22Rv1 (cell line): ENCODE results near the gene AP5B1.

Experiments
- CTCF ChIP-seq: fragments of 450-650 bp; IDR thresholded peaks from 2 replicates; pipeline ENCODE4 v1.5.1; 2017; ENCODE audit warnings: mild to moderate bottlenecking
- ZFX ChIP-seq: fragments of 450-650 bp; IDR thresholded peaks from 2 replicates; pipeline ENCODE4 v1.6.1; 2017; ENCODE audit warnings: antibody characterized with exemption, borderline replicate concordance

GRCh38 chr11:65814986-65815565 lies 34.3 kb upstream of the AP5B1 start:
- no peak for TF ChIP-seq CTCF
- TF ChIP-seq ZFX, result no peak
